NCI-H526 (cell line): ENCODE measurements around the gene ETV6.

Source experiments
- DNase-seq, 2 experiments: peaks; one replicate each; lab custom pipeline; 2025; lab: John Stamatoyannopoulos, UW

The ETV6 gene

GRCh38 chr12:11884706-11885105 is 235.2 kb downstream of the ETV6 start:
- DNase-seq, result no peak

GRCh38 chr12:11885261-11886038 is 236.0 kb downstream of the ETV6 start:
- DNase-seq, result peak in 1 of 2 experiments; percentile 23

GRCh38 chr12:11886339-11886738 is 236.9 kb downstream of the ETV6 start:
- no peak for DNase-seq

GRCh38 chr12:11888029-11888428 is 238.6 kb downstream of the ETV6 start:
- no peak for DNase-seq

GRCh38 chr12:11891346-11891745 is 241.9 kb downstream of the ETV6 start:
- no peak for DNase-seq

- DNase-seq, result no peak
Observed at GRCh38 chr12:11891754-11892386, 242.4 kb downstream of the ETV6 start.

- DNase-seq, result no peak
Observed at GRCh38 chr12:11893998-11894397, 244.5 kb downstream of the ETV6 start.

GRCh38 chr12:11894890-11895289 is 245.4 kb downstream of the ETV6 start:
- DNase-seq, result no peak

GRCh38 chr12:11895421-11896078 is 246.1 kb downstream of the ETV6 start:
- DNase-seq, result no peak

- no peak for DNase-seq
Observed at GRCh38 chr12:11896417-11896929, 247.0 kb downstream of the ETV6 start.

GRCh38 chr12:11897923-11898322 is 248.4 kb downstream of the ETV6 start:
- no peak for DNase-seq

- DNase-seq, result no peak
Observed at GRCh38 chr12:11901701-11902524, 252.4 kb downstream of the ETV6 start.

- DNase-seq, result no peak
Observed at GRCh38 chr12:11902525-11902875, 253.0 kb downstream of the ETV6 start.

GRCh38 chr12:11904124-11904523 is 254.7 kb downstream of the ETV6 start:
- no peak for DNase-seq

- no peak for DNase-seq
Observed at GRCh38 chr12:11905534-11905933, 256.1 kb downstream of the ETV6 start.

- no peak for DNase-seq
Observed at GRCh38 chr12:11906286-11906935, 256.9 kb downstream of the ETV6 start.

GRCh38 chr12:11907625-11908024 is 258.2 kb downstream of the ETV6 start:
- DNase-seq, result no peak

- peak; percentile 65 to 81 for DNase-seq
Observed at GRCh38 chr12:11909406-11909805, 259.9 kb downstream of the ETV6 start.

GRCh38 chr12:11916113-11916512 is 266.6 kb downstream of the ETV6 start:
- no peak for DNase-seq

GRCh38 chr12:11916771-11917170 is 267.3 kb downstream of the ETV6 start:
- DNase-seq, result no peak

GRCh38 chr12:11917501-11917900 is 268.0 kb downstream of the ETV6 start:
- DNase-seq, result no peak

GRCh38 chr12:11920231-11920630 is 270.8 kb downstream of the ETV6 start:
- no peak for DNase-seq
